Right lobe of liver (tissue), 6 donors: ENCODE measurements around the gene GTF2H4. TPM values are rescaled to one million over a fixed set of nuclear protein-coding genes. Genes with fewer than 3 reads are reported as not detected.
"Not testable (repeated sequence)": the region's sequence is repeated elsewhere in the genome, so short reads cannot be mapped to it uniquely, and the experiment has no call there.

ENCODE experiments used
- ATAC-seq, 4 donors: fragments of 200-7000 bp; cut with Tn5 transposase; one replicate each; pipeline ENCODE4 v1.9.1; 2020; ENCODE audit warnings: mild to moderate bottlenecking in 4 of 4, moderate library complexity in 4 of 4
- DNase-seq, 3 donors: peaks; one replicate each; pipeline ENCODE4 v3.0.0-alpha.2; 2020
- H3K27ac ChIP-seq, 3 donors: fragments of 200-600 bp; one replicate each; pipeline ENCODE4 v1.8.0; 2022
- H3K27me3 ChIP-seq, 2 donors: fragments of 200-600 bp; one replicate each; pipeline ENCODE4 v1.8.0; 2022
- H3K36me3 ChIP-seq, 4 donors: fragments of 200-600 bp; sonication (generic) in 1 of 4; one replicate each; pipeline versions ENCODE4 v1.5.1 to v1.8.0; 2017 to 2022; ENCODE audit warnings: control low read depth in 1 of 4
- H3K4me1 ChIP-seq, 4 donors: fragments of 200-600 bp; sonication (generic) in 1 of 4; one replicate each; pipeline versions ENCODE4 v1.5.1 to v1.8.0; 2017 to 2022; ENCODE audit warnings: control low read depth in 1 of 4
- H3K4me3 ChIP-seq, 3 donors: fragments of 200-600 bp; one replicate each; pipeline ENCODE4 v1.8.0; 2022
- H3K9me3 ChIP-seq, 4 donors: fragments of 200-600 bp; sonication (generic) in 1 of 4; one replicate each; pipeline versions ENCODE4 v1.5.1 to v1.8.0; 2017 to 2022; ENCODE audit warnings: control low read depth in 1 of 4
- CTCF ChIP-seq, 4 donors: fragments of 200-600 bp in 3 of 4; fragments of 450-650 bp in 1 of 4; IDR thresholded peaks; one replicate each; pipeline versions ENCODE4 v1.5.1 to v1.8.0; 2016 to 2022; ENCODE audit warnings: antibody characterized with exemption in 4 of 4, mild to moderate bottlenecking in 2 of 4
- POLR2A ChIP-seq: fragments of 450-650 bp; IDR thresholded peaks from one replicate; pipeline ENCODE4 v1.6.1; 2017; ENCODE audit warnings: antibody characterized with exemption, mild to moderate bottlenecking
- WGBS: methylation state at CpG from one replicate; pipeline ENCODE4 v1.1.6; 2018; ENCODE audit warnings: low coverage, low lambda C conversion rate; ENCODE audit not compliant: insufficient coverage; ENCODE audit errors: missing lambda C conversion rate; 5-methylcytosine and 5-hydroxymethylcytosine counted together
- intact Hi-C, 2 donors: fragments of 100-400 bp; cut with DNase I; formaldehyde crosslinking; loops; one replicate each; pipeline versions ENCODE4 v1.11.2 to v1.14.1; 2022
- total RNA-seq, 6 experiments: library from RNA; depleted of rRNA in 2 of 6; stranded (reverse); fragments of >200 nt in 2 of 6; fragmentation: NEBNext Ultra II Directional in 3 of 6; extraction: Animal tissue kit (Norgen Biotek cat#: 25700) in 3 of 6; gene quantifications; one replicate each; pipeline versions ENCODE4 v1.1.0 to v1.2.4, GENCODE V29; 2016 to 2023
- donor health status: DM: no; HTN: yes; CAD: no.
- donor health status: DM: no; HTN: no; CAD: no.
- donor health status: DM: no; HTN: no; CAD: no.
- donor health status: DM: no; HTN: yes; CAD: no.
- donor health status: DM: no; HTN: yes; CAD: no.

Gene GTF2H4
- total RNA-seq, 6 experiments from 2014 or later: 3.6 to 21.1 (median 17.3) TPM

- Histone ChIP-seq H3K36me3 (no peaks in the 10 kb centered on the region), H3K27me3 (no peaks in the 10 kb centered on the region), H3K9me3 (no peaks in the 10 kb centered on the region), H3K4me3 (no peak overlapping the region), H3K4me1 (no peaks in the 10 kb centered on the region), H3K27ac (no peak overlapping the region)
- no peak for TF ChIP-seq POLR2A
- no peak for TF ChIP-seq CTCF (IDR thresholded peaks at IDR 0.05)
- WGBS: 74% methylated on average over 4 of the region's 4 CpGs
- no peak for DNase-seq
- ATAC-seq: no peak
- intact Hi-C loops: no loop called here
Observed at GRCh38 chr6:30864325-30864724, 43.7 kb upstream of the GTF2H4 start.

- ATAC-seq, H3K4me1 ChIP-seq, DNase-seq, H3K36me3 ChIP-seq, H3K9me3 ChIP-seq, H3K27ac ChIP-seq, H3K4me3 ChIP-seq, intact Hi-C loops, H3K27me3 ChIP-seq: not testable (repeated sequence)
- WGBS: 82% methylated on average over 12 of the region's 12 CpGs
Observed at GRCh38 chr6:30869241-30869749, 38.7 kb upstream of the GTF2H4 start.

- intact Hi-C loops: no loop called here
- H3K36me3 ChIP-seq: no peaks in the 10 kb centered on the region
- ATAC-seq (no peak), DNase-seq (no peak)
- no peak for TF ChIP-seq POLR2A
- no peak for TF ChIP-seq CTCF (IDR thresholded peaks at IDR 0.05)
- no peaks in the 10 kb centered on the region for H3K4me1 ChIP-seq
- H3K4me3 ChIP-seq: no peak overlapping the region
- H3K27me3 ChIP-seq: no peaks in the 10 kb centered on the region
- H3K27ac ChIP-seq: no peak overlapping the region
- H3K9me3 ChIP-seq: no peaks in the 10 kb centered on the region
Observed at GRCh38 chr6:30870546-30870945, 37.5 kb upstream of the GTF2H4 start.

GRCh38 chr6:30871592-30872183 lies 36.3 kb upstream of the GTF2H4 start:
- ATAC-seq (no peak), DNase-seq (no peak)
- intact Hi-C loops: no loop called here
- Histone ChIP-seq H3K27me3 (no peaks in the 10 kb centered on the region), H3K4me1 (no peaks in the 10 kb centered on the region), H3K4me3 (no peak overlapping the region), H3K9me3 (no peaks in the 10 kb centered on the region), H3K27ac (no peak overlapping the region), H3K36me3 (no peaks in the 10 kb centered on the region)
- 57% methylated on average over 4 of the region's 4 CpGs for WGBS
- TF ChIP-seq POLR2A: no peak
- TF ChIP-seq CTCF (IDR thresholded peaks at IDR 0.05): no peak

- Histone ChIP-seq H3K4me1 (peaks cover 0 to 3% (median 0%) of the 10 kb centered on the region in 4 donors), H3K36me3 (no peaks in the 10 kb centered on the region), H3K27ac (no peak overlapping the region), H3K4me3 (no peak overlapping the region), H3K27me3 (no peaks in the 10 kb centered on the region), H3K9me3 (no peaks in the 10 kb centered on the region)
- TF ChIP-seq CTCF (IDR thresholded peaks at IDR 0.05) (no peak), POLR2A (no peak)
- WGBS: 100% methylated on average over 2 of the region's 2 CpGs
- DNase-seq: no peak
- intact Hi-C loops: no loop called here
- ATAC-seq: no peak
Observed at GRCh38 chr6:30873137-30873640, 34.8 kb upstream of the GTF2H4 start.

GRCh38 chr6:30873795-30874194 lies 34.2 kb upstream of the GTF2H4 start:
- intact Hi-C loops, DNase-seq: not testable (repeated sequence)

More at GRCh38 chr6:30873795-30874194, 34.2 kb upstream of the GTF2H4 start:
- H3K9me3 ChIP-seq, H3K27me3 ChIP-seq, H3K4me1 ChIP-seq, H3K4me3 ChIP-seq, H3K36me3 ChIP-seq, H3K27ac ChIP-seq, ATAC-seq: not testable (repeated sequence)
- WGBS: 95% methylated on average over 2 of the region's 3 CpGs
